ENCODE data around the gene SMARCAD1.
"Not testable (repeated sequence)": the region's sequence is repeated elsewhere in the genome, so short reads cannot be mapped to it uniquely, and the experiment has no call there.

GRCh38 chr4:94336791-94337190, 129.1 kb downstream of the SMARCAD1 start:
- TF ChIP-seq RAD21 (IDR thresholded peaks at IDR 0.05); CTCF (IDR thresholded peaks at IDR 0.05; ENCODE audit: low read depth, low read length, missing input control); ZBTB33 (IDR thresholded peaks at IDR 0.05); GABPA (IDR thresholded peaks at IDR 0.05 in 1 of 2, conservative IDR thresholded peaks at IDR 0.05 in 1 of 2); REST (IDR thresholded peaks at IDR 0.05); HNF4A (conservative IDR thresholded peaks at IDR 0.05); FOXA2 (IDR thresholded peaks at IDR 0.05); MAX (IDR thresholded peaks at IDR 0.05); YY1 (IDR thresholded peaks at IDR 0.05); TAF1 (conservative IDR thresholded peaks at IDR 0.05); HNF4G (IDR thresholded peaks at IDR 0.05); EGR1 (IDR thresholded peaks at IDR 0.05; ENCODE audit: low read depth in 2 of 2); FOXA1 (IDR thresholded peaks at IDR 0.05): not testable (repeated sequence)

Data from liver (tissue), 3 donors.